WI38 (cell line): Measurements from ENCODE around the gene SERPINA6.
"Not testable (repeated sequence)": the region's sequence is repeated elsewhere in the genome, so short reads cannot be mapped to it uniquely, and the experiment has no call there.

ENCODE experiments used
- H3K4me3 ChIP-seq: 2 replicates; pipeline ENCODE4 v1.5.1; 2011; ENCODE audit warnings: low read depth, mild to moderate bottlenecking, control low read depth, low read length
- CTCF ChIP-seq: IDR thresholded peaks from 2 replicates; pipeline ENCODE4 v1.5.1; 2012; ENCODE audit warnings: low read depth, mild to moderate bottlenecking, control low read depth, low read length

Gene SERPINA6

GRCh38 chr14:94348836-94349235 lies 25.7 kb upstream of the SERPINA6 start:
- H3K4me3 ChIP-seq: no peak overlapping the region
- TF ChIP-seq CTCF: no peak

- TF ChIP-seq CTCF: no peak
- H3K4me3 ChIP-seq: no peak overlapping the region
Observed at GRCh38 chr14:94346841-94347240, 23.7 kb upstream of the SERPINA6 start.

GRCh38 chr14:94346065-94346786 lies 23.1 kb upstream of the SERPINA6 start:
- not testable (repeated sequence) for H3K4me3 ChIP-seq

GRCh38 chr14:94345344-94346064 lies 22.4 kb upstream of the SERPINA6 start:
- no peak overlapping the region for H3K4me3 ChIP-seq
- no peak for TF ChIP-seq CTCF

GRCh38 chr14:94344389-94344788 lies 21.3 kb upstream of the SERPINA6 start:
- no peak overlapping the region for H3K4me3 ChIP-seq
- no peak for TF ChIP-seq CTCF

- TF ChIP-seq CTCF: no peak
- no peak overlapping the region for H3K4me3 ChIP-seq
Observed at GRCh38 chr14:94343238-94344005, 20.3 kb upstream of the SERPINA6 start.

GRCh38 chr14:94342334-94342934 lies 19.3 kb upstream of the SERPINA6 start:
- TF ChIP-seq CTCF: no peak

More at GRCh38 chr14:94342334-94342934, 19.3 kb upstream of the SERPINA6 start:
- H3K4me3 ChIP-seq: no peak overlapping the region
